ENCODE measurements around the gene CDON. TPM values are rescaled to one million over a fixed set of nuclear protein-coding genes. Genes with fewer than 3 reads are reported as not detected.

Gene CDON
- total and polyA plus RNA-seq, 9 of the 15 experiments (the other 6 are each of a cell fraction or from before 2014, with no cell fraction given): 0.08 to 0.64 (median 0.40) TPM

GRCh38 chr11:125942771-125943428 lies 119.8 kb downstream of the CDON start:
- Histone ChIP-seq H3K36me3 (ENCODE audit: control insufficient read depth, insufficient read depth, low read length) (no peaks in the 10 kb centered on the region), H3K9me1 (ENCODE audit: control insufficient read depth, insufficient read depth, low read length) (no peaks in the 10 kb centered on the region), H3K9me3 (replicated peaks; ENCODE audit: control insufficient read depth, insufficient read depth, low read depth, low read length) (no peaks in the 10 kb centered on the region), H3K4me1 (replicated peaks in 1 of 2; ENCODE audit: control insufficient read depth in 2 of 2, insufficient read depth in 2 of 2, low read length in 2 of 2) (peaks cover 2 to 15% of the 10 kb centered on the region in 2 experiments; a peak in 3 of 5 replicates), H3K4me2 (ENCODE audit: insufficient read depth, low read length) (no peak overlapping the region), H4K20me1 (replicated peaks; ENCODE audit: control insufficient read depth, insufficient read depth, low read length) (peaks cover 5% of the 10 kb centered on the region), H2AFZ (ENCODE audit: low read depth, low read length) (no peak overlapping the region), H3K27me3 (ENCODE audit: control insufficient read depth in 2 of 2, insufficient read depth in 2 of 2, low read length in 2 of 2) (peaks cover 17 to 56% of the 10 kb centered on the region in 2 experiments), H3K4me3 (no peak overlapping the region), H3K79me2 (ENCODE audit: control insufficient read depth, insufficient read depth, low read length) (no peaks in the 10 kb centered on the region), H3K9ac (ENCODE audit: insufficient read depth in 1 of 2, low read depth in 2 of 2, low read length in 2 of 2) (peak overlapping the region in 1 of 2 experiments; percentile 63; a peak in 1 of 4 replicates), H3K27ac (ENCODE audit: extremely low read depth, low read depth, low read length) (no peak overlapping the region)
- no peak for DNase-seq (ENCODE audit: extremely low read depth in 1 of 4, low spot score in 3 of 4)
- no TSS peak for BruUV-seq (replicated peaks)
- FAIRE-seq: no peak
- TF ChIP-seq ZNF41 (CRISPR knock-in tag; conservative IDR thresholded peaks at IDR 0.05): no peak
- no peak for TF ChIP-seq ZBTB49 (CRISPR knock-in tag; IDR thresholded peaks at IDR 0.05; ENCODE audit: borderline replicate concordance)
- TF ChIP-seq NCOA4 (IDR thresholded peaks at IDR 0.05; ENCODE audit: partially characterized antibody): no peak
- TF ChIP-seq FOXA3 (CRISPR knock-in tag; conservative IDR thresholded peaks at IDR 0.05 in 1 of 2, IDR thresholded peaks at IDR 0.05 in 1 of 2): no peak
- TF ChIP-seq RFX1 (IDR thresholded peaks at IDR 0.05): no peak
- TF ChIP-seq MYBL2 (IDR thresholded peaks at IDR 0.05; ENCODE audit: low read depth): no peak
- no peak for TF ChIP-seq MYBL2 (CRISPR knock-in tag; IDR thresholded peaks at IDR 0.05; ENCODE audit: borderline replicate concordance)
- no peak for TF ChIP-seq RBBP5 (IDR thresholded peaks at IDR 0.05; ENCODE audit: borderline replicate concordance, insufficient read depth, low read length, poor library complexity, severe bottlenecking)
- TF ChIP-seq SIN3B (IDR thresholded peaks at IDR 0.05; ENCODE audit: low read depth): no peak
- no peak for TF ChIP-seq ZNF830 (CRISPR knock-in tag; IDR thresholded peaks at IDR 0.05)
- TF ChIP-seq SNRNP70 (optimal IDR thresholded peaks at IDR 0.05; ENCODE audit: low read depth, low read length): no peak
- no peak for TF ChIP-seq ZNF668 (CRISPR knock-in tag; IDR thresholded peaks at IDR 0.05)
- no peak for TF ChIP-seq CTCFL (IDR thresholded peaks at IDR 0.05; ENCODE audit: borderline replicate concordance, insufficient read depth, low read depth, low read length, poor library complexity, severe bottlenecking)
- no peak for TF ChIP-seq CHD4 (IDR thresholded peaks at IDR 0.05; ENCODE audit: insufficient read depth, insufficient replicate concordance, low read depth, low read length, poor library complexity, severe bottlenecking)
- 11% methylated on average over 10 of the region's 12 CpGs for WGBS (ENCODE audit: insufficient coverage, low coverage, missing lambda C conversion rate)
- ATAC-seq: no peak
- intact Hi-C loops (cut with micrococcal nuclease) (loop anchor here (5.0 kb wide), 1 partner anchor 249 kb away; no protein-coding TSS in a partner anchor), in situ Hi-C loops (cut with MboI) (no loop called here)
- ChIA-PET CTCF (ENCODE audit: low intra/inter-chr PET ratio) (no interaction called here), POLR2A (interaction anchor here (1.5 kb wide), 1 partner anchor 11 kb away, joined by 6 read pairs; no protein-coding TSS in a partner anchor)
